COR-L47 (cell line): ENCODE results near the gene ABCD3.

ENCODE experiments used
- DNase-seq: peaks from one replicate; lab custom pipeline; 2025; lab: John Stamatoyannopoulos, UW

ABCD3 gene

GRCh38 chr1:94527447-94528031 is 109.3 kb downstream of the ABCD3 start:
- peak; percentile 90 for DNase-seq

GRCh38 chr1:94528299-94528698 is 110.1 kb downstream of the ABCD3 start:
- no peak for DNase-seq

DNA sequence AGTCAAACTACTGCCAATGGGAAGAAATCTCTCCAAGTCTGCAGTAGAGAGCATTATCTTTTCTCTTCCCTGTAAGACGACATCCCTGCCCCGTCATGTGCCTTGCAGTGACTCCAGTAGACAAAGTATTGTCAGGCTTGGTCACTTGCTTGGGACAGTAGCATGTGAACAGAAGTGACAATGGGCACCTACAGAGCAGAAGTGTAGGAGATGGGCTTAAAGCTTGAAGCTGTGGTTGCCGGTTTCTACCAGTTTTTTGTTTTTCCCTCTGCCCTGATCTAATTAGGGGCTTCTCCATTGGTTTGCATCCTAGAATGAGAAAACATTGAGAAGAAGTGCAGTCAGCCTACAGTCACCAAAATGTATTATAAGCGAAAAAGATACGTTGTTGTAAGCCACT is 110.6 kb downstream of the ABCD3 start:
- no peak for DNase-seq

DNA sequence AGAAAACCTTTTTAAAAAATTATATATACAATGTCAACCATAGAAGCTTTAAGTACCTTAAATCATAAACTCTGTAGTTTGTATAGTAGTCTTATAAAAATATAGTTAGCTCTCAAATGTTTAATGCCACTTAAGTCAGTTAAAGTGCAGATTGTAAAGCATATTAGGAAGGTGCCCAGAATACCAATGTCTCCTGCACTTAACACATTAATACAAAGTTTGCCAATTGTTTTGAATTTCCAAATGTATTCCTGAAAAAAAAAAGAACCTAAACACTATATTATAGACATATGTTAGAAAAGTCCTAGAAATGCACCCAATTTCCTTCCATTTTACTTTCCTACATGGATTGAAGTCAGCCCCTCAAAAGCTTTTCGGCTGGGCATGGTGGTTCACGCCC is 111.2 kb downstream of the ABCD3 start:
- DNase-seq: no peak

GRCh38 chr1:94530373-94530878 is 112.2 kb downstream of the ABCD3 start:
- DNase-seq: no peak

- DNase-seq: no peak
Measured at GRCh38 chr1:94531664-94532063, 113.5 kb downstream of the ABCD3 start.

DNA sequence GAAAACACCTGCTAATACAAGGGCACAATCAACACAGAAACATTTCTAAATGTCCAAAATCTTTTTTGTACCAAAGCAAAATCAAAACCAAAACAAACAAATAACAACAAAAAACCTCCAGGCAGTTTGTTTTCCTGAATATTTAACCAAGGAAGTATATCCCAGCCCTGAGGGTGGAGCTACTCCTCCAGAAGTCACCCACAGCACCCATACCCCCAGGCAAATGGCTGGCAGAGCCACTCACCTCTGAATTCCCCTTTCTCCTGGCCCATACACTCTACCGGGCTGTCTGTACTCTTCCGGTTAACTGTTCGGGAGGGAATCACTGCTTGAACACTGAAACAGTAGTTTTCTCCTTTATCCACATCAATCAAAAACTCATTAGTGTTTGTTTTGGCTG is 113.9 kb downstream of the ABCD3 start:
- DNase-seq: peak; percentile 5

- DNase-seq: no peak
Measured at GRCh38 chr1:94535095-94535494, 116.9 kb downstream of the ABCD3 start.

GRCh38 chr1:94535879-94536278 is 117.7 kb downstream of the ABCD3 start:
- no peak for DNase-seq

- DNase-seq: no peak
Measured at GRCh38 chr1:94537254-94537653, 119.1 kb downstream of the ABCD3 start.

DNA sequence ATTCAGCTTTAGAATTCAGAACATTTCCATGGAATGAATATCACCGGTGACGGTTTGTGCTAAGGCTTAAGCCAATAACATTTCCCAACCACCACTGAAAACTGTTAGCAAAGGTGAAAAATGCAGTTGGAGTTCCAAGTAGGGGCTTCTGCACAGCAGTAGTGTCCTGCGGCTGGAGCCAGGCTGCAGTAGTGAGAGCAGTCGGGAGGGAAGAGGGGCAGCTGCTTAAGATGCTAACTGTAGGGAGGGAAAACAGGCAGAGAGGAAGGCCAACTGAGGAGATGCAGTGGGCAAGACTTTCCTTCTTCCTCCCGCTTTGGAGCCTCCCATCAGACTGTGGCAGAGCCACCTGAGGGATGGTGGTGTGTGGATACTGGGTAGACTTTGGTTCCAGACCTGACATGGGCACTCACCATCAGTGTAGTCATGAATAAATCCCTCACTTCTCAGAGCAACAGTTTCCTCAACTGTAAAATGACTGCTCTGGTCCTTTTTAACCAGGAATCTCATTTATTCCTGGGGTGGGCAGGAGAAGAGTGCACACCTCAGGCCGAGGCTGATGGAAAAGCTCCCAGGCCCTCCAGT is 120.1 kb downstream of the ABCD3 start:
- no peak for DNase-seq

DNA sequence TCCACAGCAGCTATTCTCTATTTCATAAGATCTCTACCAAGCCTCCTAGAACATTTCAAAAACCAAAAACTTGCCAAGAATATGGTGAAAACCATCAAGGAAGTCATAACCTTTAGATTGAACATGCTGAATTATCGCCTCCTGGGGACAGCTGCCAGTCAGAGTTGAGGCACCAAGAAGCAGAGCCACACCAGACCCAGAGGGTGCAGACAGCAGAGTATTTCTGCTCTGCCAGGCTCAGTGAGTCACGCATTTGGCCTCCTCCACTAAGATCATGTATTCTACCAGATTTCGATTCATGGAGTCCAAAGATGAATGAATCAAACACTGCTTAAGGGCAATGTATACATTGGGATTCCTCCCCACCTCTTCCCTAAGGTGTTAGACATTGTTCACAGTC is 121.3 kb downstream of the ABCD3 start:
- no peak for DNase-seq

GRCh38 chr1:94540440-94541245 is 122.5 kb downstream of the ABCD3 start:
- no peak for DNase-seq

DNA sequence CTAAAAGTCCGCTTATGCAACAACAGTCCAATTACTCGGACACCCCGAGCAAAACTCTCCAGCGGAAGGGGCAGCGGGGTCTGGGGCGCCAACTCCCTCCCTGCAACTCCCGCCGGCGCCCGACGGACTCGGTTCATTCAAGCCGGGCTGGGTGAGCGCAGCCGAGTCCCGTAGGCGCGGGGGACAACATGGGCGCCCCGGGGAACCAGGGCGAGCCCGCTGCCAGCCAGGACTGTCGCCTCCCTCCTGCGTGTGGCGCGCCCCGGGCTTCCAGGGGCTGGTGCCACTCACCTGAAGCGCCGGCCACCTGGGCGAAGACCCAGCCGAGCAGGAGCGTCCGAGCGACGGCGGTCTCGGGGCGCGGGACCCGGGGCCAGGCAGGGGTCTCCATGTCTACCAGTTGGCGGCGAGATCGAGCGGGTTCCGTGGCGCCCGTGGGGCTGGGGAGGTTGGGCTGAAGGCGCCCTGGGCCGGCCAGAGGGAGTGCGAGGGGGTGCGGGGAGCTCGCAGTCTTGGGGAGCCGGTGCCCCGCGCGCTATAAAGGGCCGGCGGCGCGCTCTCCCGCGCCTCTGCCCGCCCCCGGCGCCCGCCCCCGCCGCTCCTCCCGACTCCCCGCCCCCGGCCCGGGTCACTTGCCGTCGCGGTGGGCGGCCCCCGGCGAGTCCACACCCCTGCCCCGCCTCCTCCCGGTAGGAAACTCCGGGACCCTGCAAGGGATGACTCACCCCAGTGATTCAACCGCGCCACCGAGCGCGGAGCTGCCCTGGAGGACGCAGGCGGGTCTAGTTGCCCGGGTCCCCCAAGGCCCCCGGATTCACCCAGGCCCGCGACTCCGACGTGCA is 123.3 kb downstream of the ABCD3 start, which contains the start of gene F3:
Gene F3 (minus strand): TSS at position 514 of the 842 bp plus-strand sequence. CDS start 123 bp downstream, at position 391.
- peak; percentile 53 for DNase-seq

DNA sequence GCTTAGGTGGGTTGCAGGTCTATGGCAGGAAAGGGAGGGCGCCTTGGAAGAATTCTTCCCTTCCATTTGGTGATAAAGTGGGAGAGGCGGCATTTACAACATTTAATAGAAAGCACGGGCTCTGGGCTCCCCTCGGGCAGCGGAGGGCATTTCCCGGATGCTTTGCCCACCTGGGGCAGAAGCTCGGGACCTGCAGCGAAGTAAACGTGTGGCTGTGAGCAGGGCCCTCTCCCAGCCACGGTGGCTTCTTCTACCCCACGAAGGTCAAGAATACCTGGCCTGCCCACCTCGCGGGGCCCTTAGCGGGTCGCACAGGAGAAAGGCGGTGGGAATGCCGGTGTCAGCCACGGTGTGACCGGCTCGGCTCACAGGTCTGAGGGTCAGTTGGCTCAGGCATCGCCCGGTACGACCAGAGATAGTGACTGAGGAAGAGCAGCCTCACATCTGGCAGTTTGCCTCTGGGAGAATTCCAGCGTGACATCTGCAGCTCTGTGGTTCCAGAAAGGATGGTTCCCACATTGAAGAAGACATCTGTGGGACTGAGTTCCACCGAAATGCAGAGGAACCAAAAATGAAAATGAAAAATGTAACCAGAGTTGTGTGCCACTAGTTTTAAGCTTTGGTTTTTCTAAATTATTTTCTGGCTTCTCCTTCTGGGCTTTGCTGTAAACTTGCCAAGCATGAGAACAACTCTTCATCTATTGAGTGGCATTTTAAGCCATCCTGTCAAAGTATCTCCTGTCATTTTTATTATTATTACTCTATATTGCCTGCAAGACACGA is 124.1 kb downstream of the ABCD3 start:
- DNase-seq: no peak

DNA sequence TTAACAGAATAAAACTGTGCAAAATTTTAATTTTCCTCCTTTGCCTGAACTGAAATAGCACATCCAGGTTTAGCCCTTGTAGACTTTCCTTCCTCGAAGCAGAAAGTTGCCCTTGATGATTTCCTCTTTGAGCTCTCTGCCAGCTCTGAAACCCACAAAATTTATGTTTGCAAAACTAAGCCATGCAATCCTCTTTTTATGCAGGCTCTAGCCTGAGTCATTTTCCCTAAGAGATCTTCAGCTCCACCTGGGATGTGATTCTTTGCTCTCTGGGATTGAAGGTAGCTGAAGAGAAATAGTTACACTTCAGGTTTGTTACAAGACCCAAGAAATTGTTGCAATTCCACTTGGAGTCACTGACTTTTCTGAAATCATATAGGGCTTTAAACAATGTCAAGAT is 124.8 kb downstream of the ABCD3 start:
- DNase-seq: no peak

DNA sequence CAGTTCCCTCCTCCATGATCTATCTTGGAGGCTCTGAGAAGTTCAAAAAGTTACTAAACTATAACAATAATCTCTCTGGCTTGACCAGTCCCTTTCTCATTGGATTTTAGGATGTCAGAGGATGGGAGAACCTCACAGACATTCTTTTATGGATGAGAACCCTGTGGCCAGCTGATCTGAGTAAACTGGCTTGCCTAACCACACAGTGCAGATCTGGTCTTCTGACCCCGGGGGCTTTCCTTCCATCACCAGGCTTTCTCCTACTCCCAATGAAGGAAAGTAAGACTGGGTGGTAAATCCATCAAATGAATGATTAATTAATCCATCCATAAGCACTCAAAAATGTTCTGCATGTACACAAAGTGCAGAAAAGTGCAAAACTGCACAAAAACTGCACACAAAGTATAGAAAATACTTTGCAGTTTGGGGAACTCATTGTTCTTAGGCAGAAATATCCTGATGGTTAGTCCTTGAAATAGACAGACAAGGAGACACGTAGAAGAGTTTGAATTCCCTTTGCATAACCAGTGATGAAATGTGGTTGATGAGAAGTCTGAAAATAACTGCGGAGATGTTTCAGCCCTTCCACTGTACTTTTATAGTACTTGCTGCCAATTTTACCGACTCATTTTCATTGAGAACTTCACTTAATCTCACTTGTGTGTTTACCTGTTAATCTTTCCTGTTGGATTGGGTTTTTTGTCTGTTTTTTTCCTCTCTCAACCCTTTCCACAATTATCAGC is 125.9 kb downstream of the ABCD3 start:
- no peak for DNase-seq

- no peak for DNase-seq
Measured at GRCh38 chr1:94544706-94545490, 126.7 kb downstream of the ABCD3 start.

- DNase-seq: no peak
Measured at GRCh38 chr1:94549706-94550105, 131.5 kb downstream of the ABCD3 start.

GRCh38 chr1:94550396-94550795 is 132.2 kb downstream of the ABCD3 start:
- no peak for DNase-seq
